GM18507 (cell line): ENCODE results near the gene TMOD4.

Source experiments
- DNase-seq: peaks from one replicate; pipeline ENCODE4 v3.0.0; 2011; ENCODE audit warnings: low read depth; ENCODE audit not compliant: insufficient read length; ENCODE audit errors: extremely low spot score
- FAIRE-seq: peaks from 2 replicates; lab custom pipeline; 2011; peaks lifted over from hg19 to GRCh38; lab: Jason Lieb, UNC

The TMOD4 gene

GRCh38 chr1:151145304-151146071 lies 30.3 kb downstream of the TMOD4 start:
- no peak for DNase-seq
- no peak for FAIRE-seq

GRCh38 chr1:151144474-151145303 lies 31.1 kb downstream of the TMOD4 start:
- FAIRE-seq (no peak), DNase-seq (no peak)

DNA sequence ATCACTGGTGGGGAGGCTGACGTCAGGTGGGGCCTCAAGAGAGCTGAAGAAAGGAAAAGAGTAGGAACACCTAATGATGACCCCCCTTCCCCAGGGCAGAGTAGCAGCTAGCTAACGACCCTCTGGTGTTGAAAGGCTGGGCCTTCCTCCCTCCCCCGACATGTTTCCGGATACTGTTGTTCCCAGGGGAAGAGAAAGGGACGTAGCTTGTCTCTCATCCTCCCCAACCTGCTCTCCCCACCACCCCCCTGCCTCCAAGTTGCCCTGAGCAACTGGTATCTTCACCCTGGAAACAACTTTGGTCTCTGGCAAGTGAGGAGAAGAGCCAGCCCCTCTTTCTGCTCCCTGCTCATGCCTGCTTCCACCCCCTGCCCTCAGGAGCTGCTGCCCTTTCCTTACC lies 31.8 kb downstream of the TMOD4 start:
- FAIRE-seq (no peak), DNase-seq (no peak)

DNA sequence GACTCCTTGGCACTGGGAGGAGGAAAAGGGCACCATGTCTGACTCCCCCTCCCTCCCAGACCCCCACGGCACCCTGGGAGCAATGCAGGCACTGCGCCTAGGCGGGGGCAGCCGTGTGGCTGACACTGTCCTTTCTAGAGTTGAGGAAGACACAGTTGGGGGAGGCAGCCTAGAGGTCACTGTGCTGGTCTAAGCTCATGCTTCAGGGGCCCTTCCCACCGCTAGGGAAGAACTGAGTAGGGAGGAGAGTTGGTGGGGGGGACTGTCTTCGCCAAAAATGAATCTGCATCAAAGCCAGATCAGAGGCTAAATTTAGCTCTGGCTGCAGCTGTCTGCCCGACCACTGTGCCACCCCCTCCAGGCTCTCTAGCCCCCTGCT lies 32.7 kb downstream of the TMOD4 start:
- DNase-seq (no peak), FAIRE-seq (no peak)

- no peak for FAIRE-seq
These were observed 33.2 kb downstream of the TMOD4 start for GRCh38 chr1:151142411-151143056.

GRCh38 chr1:151137789-151138188 lies 38.0 kb downstream of the TMOD4 start:
- FAIRE-seq = no peak

More at GRCh38 chr1:151142411-151143056, 33.2 kb downstream of the TMOD4 start:
- DNase-seq = no peak

DNA sequence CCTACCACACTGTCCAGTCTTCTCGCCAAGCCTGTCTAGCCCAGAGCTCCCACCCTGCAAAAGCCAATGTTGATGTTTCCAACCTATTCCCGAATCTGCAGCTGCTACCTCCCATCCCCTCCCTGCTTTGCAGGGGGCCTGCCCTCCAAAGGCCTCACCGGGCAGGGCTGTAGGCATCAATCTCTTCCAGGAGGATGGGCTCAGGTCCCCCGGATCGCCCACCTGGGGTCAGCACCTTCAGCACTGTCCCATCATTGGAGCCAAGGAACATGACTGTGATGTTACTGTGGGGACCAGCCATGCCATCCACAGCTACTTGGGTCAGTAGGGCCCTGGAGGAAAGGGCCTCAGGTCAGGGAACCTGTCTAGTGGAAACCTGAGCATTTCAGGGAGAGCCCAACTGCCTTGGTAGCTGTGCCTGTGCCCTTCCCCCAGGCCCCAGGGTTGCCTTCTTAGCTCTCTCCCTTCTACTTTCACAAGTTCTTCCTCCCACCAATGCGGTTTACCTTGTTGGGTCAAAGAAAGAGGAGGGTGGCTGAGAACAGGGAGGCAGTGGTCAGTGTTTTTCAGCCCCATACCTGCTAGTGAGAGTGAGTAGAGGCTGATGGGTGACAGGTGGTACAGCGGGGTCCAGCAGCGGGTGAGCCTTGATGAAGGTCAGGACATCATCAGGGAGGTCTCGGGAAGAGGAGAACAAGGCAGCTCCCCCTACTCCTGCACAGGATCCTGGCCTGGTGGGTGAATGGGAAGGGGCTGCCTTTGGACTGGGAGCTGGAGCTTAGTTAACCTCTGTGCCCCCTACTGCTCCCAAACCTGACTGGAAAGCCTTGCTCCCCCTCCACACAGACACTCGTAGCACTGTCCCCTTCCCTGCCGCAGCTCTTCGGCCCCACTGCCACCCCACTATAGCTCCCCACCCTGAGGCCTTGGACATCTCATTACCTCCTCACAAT lies 40.1 kb downstream of the TMOD4 start:
- no peak for DNase-seq
- FAIRE-seq = peak; percentile 46

More at GRCh38 chr1:151137789-151138188, 38.0 kb downstream of the TMOD4 start:
- DNase-seq = no peak

- FAIRE-seq (no peak), DNase-seq (no peak)
These were observed 40.8 kb downstream of the TMOD4 start for GRCh38 chr1:151134991-151135390.

DNA sequence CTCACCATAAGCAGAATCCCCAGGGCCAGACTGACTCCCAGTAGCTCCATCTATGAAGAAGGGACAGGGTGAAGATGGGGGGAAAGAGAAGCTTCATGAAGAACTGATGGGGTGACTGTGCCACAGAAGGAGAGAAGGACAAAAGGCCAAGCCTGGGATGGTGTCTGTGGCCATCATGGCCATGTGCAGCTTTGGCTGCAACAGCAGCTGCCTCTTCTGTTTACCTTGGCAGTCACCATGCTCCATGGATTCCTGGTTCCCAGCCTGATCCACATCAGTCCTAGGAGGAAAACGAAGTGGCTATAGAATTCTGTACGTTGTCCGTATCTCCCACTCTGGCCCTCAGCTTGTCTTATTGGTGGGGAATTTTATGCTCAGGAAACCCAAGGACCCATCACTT lies 41.4 kb downstream of the TMOD4 start:
- DNase-seq = no peak
- FAIRE-seq = no peak

DNA sequence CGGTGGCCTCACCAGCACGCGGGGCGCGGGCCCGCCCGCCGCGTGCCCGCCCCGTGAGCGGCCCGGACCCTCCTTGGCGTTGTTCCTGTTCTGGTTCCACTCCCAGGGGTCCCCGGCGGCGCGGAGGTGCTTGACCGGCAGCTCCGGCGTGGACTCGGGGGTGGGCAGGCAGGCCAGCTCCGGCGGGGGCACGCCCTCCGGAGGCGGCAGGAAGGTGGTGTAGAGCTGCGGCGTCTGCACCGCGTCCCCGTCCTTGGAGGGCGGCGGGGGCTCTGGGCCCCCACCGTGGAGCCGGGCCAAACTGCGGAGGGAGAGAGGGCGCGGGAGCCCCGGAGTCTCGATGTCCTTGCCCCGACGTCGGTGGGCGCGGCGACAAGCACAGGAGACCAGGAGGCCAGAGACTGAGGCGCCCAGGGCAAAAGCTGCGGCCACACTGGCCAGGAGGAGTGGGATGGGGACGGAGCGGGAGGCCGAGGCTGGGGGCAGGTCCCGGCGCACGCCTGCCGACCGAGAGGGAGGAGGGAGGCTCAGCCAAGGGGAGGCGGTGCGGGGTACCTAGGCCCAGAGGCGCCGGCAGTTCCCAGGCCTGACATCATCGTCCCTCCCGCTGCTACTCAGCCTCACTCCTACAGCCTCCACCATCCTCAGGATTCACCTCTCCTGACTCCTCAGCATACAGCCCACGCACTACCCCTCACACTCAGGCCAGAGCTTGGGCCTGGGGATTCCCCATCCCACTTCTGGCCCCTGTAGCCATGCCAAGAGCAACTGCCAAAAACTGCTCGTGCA lies 42.6 kb downstream of the TMOD4 start:
- DNase-seq (no peak), FAIRE-seq (no peak)

- no peak for DNase-seq
- FAIRE-seq = no peak
These were observed 43.3 kb downstream of the TMOD4 start for GRCh38 chr1:151132335-151133017.

- FAIRE-seq = no peak
- no peak for DNase-seq
These were observed 44.0 kb downstream of the TMOD4 start for GRCh38 chr1:151131701-151132334.

- peak; percentile 58 for DNase-seq
- peak; percentile 60 for FAIRE-seq
These were observed 44.7 kb downstream of the TMOD4 start for GRCh38 chr1:151130987-151131586.

- FAIRE-seq = no peak
- DNase-seq = no peak
These were observed 47.0 kb downstream of the TMOD4 start for GRCh38 chr1:151128800-151129199.

- FAIRE-seq (no peak), DNase-seq (no peak)
These were observed 50.9 kb downstream of the TMOD4 start for GRCh38 chr1:151124763-151125403.
